B cell (primary cell): ENCODE results near the gene RAPGEF5.

Experiments
- EZH2 ChIP-seq: IDR thresholded peaks from 2 replicates; pipeline ENCODE4 v1.6.1; 2012; ENCODE audit warnings: borderline replicate concordance, low read depth, mild to moderate bottlenecking, moderate library complexity, low read length; ENCODE audit not compliant: insufficient read depth, poor library complexity, severe bottlenecking
- TF ChIP-seq, protein P1 (sequence below): fragments of 200-600 bp; IDR thresholded peaks from one replicate; pipeline ENCODE4 v1.8.0; 2022; ENCODE audit warnings: antibody characterized with exemption, mild to moderate bottlenecking

DNA sequence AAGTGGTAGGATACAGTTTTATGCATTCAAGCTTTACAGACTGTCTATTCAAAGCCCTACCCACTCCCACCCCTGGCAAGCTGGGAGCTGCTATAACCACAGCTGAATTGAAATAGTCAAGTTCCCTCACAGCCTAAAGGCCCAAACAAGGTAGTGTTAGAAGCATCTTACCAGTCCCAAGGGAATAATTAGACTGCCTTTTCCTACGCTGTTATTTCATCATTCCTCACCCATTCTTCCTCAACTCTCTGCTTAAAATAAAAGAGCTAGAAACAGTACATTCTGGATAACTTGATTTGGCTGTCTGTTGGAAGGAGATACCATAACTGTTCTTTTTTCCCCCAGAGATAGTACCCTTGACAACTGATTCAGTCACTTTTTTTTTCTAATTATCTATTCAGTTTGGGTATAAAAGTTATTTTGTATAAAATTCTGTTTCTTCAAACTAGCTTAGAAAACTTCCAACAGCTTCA is 54.0 kb downstream of the RAPGEF5 start:
- TF ChIP-seq, protein P1, sequence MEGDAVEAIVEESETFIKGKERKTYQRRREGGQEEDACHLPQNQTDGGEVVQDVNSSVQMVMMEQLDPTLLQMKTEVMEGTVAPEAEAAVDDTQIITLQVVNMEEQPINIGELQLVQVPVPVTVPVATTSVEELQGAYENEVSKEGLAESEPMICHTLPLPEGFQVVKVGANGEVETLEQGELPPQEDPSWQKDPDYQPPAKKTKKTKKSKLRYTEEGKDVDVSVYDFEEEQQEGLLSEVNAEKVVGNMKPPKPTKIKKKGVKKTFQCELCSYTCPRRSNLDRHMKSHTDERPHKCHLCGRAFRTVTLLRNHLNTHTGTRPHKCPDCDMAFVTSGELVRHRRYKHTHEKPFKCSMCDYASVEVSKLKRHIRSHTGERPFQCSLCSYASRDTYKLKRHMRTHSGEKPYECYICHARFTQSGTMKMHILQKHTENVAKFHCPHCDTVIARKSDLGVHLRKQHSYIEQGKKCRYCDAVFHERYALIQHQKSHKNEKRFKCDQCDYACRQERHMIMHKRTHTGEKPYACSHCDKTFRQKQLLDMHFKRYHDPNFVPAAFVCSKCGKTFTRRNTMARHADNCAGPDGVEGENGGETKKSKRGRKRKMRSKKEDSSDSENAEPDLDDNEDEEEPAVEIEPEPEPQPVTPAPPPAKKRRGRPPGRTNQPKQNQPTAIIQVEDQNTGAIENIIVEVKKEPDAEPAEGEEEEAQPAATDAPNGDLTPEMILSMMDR: no peak
- no peak for TF ChIP-seq EZH2
